ENCODE data around the gene NR2C2AP. TPM values are rescaled to one million over a fixed set of nuclear protein-coding genes. Genes with fewer than 3 reads are reported as not detected.

Gene NR2C2AP
- total and polyA plus RNA-seq, 2 of the 13 experiments (the other 11 are each of a cell fraction or from before 2014, with no cell fraction given) = 12.2 to 26.8 TPM

DNA sequence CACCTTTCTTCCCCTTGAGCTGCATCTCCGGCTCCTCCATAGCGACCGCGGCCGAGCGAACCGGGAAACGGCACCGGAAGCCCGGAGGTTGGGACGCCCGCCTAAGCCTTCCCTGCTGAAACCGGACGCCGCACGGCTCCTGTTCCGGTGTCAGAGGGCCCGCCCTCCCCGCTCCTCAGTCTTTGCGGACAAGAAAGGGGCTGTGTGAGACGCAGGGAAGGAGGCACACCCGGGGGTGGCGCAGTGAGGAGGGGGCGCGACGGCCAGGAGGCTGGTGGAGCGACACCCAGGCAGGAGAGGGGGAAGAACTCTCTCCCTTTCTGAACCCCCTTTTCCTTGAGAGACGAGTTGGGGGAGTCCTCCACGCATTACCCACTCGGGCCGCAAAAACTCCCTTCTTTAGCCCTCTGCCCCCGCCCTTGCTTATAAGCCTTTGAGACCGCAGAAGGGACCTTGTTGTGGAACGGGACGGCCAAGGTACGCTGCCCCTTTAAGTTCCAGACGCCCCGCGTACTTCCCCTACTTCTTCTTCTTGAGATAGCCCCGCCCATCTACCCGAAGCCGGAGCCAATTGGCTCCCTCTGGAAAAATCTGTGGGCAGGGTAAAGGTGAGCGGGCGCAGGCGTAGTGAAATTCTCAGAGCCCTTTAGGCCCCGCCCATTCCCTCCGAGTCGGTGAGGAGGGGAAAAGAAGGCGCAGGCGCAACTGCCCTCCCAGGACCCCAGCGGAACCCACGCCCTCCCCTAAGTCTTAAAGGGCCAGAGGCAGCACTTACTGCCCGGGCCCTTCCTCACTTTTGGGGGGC is 10.9 kb downstream of the NR2C2AP start, which contains the start of the genes BORCS8 and RFXANK:
Gene BORCS8 (minus strand): TSS at position 75 of the 805 bp plus-strand sequence. CDS start 35 bp downstream, at position 40.
Gene RFXANK (plus strand): TSS at position 181 of the 805 bp plus-strand sequence. CDS start 1,689 bp downstream, outside the sequence.
- peak within 1 kb of the TSS; percentile 89 for H3K4me2 ChIP-seq (ENCODE audit: low read depth, low read length)
- no peaks in the 10 kb centered on the region for H3K9me3 ChIP-seq (ENCODE audit: low read length)
- peak within 1 kb of the TSS; percentile 96 for H3K9ac ChIP-seq (ENCODE audit: insufficient read depth, low read depth, low read length)
- H3K27me3 ChIP-seq (ENCODE audit: control insufficient read depth in 1 of 2, insufficient read depth in 2 of 2, low read length in 2 of 2) = no peaks in the 10 kb centered on the region; a peak in 1 of 5 replicates
- H3K4me3 ChIP-seq (replicated peaks in 1 of 3; ENCODE audit: insufficient read depth in 1 of 3, low read depth in 2 of 3, low read length in 3 of 3) = peak within 1 kb of the TSS; percentile 64 to 98 (median 76)
- intact Hi-C loops (cut with micrococcal nuclease; ENCODE audit: unreplicated experiment) = loop anchor here (2.0 kb wide), 1 partner anchor 129 kb away; the partner anchor contains the start of genes MAU2 and SUGP1
- ATAC-seq = peak; percentile 92
- under 1% methylated on average over 20 of the region's 53 CpGs for WGBS (ENCODE audit: low lambda C conversion rate)
- CTCF ChIA-PET (ENCODE audit: low intra/inter-chr PET ratio, low total read pairs) = no interaction called here
- DNase-seq (ENCODE audit: low spot score) = peak; percentile 98
- peaks cover 0 to 6% of the 10 kb centered on the region in 2 experiments; a peak in 4 of 5 replicates for H3K36me3 ChIP-seq (replicated peaks in 1 of 2; ENCODE audit: control insufficient read depth in 1 of 2, insufficient read depth in 2 of 2, low read length in 2 of 2)
- peak within 1 kb of the TSS; percentile 89 for H2AFZ ChIP-seq (ENCODE audit: low read length)
- H3K79me2 ChIP-seq (ENCODE audit: insufficient read depth, low read length) = peaks cover 17% of the 10 kb centered on the region
- H3K27ac ChIP-seq (ENCODE audit: extremely low read length, insufficient read depth, low read length) = peak within 1 kb of the TSS; percentile 91
- peaks cover 28% of the 10 kb centered on the region for H3K4me1 ChIP-seq (ENCODE audit: insufficient read depth, low read length)
- peak; percentile 87 for FAIRE-seq
- BruUV-seq (replicated peaks) = no TSS peak
- POLR2A ChIA-PET = interaction anchor here (0.7 to 2.7 kb wide), 8 partner anchors 10 to 129 kb away, joined by 3 to 43 read pairs (median 4); partner anchors contain the start of genes MEF2B, NR2C2AP and SLC25A42
- in situ Hi-C loops (cut with HindIII; ENCODE audit: extremely low pct_ligation_motif_present, low pct_unique_long_range_greater_than_20kb) = no loop called here
- no peaks in the 10 kb centered on the region for H4K20me1 ChIP-seq (ENCODE audit: insufficient read depth, low read length)
- TF ChIP-seq ZNF550 (CRISPR knock-in tag; IDR thresholded peaks at IDR 0.05; ENCODE audit: borderline replicate concordance) (no peak), ZNF687 (CRISPR knock-in tag; IDR thresholded peaks at IDR 0.05) (peak; percentile 85), SRSF1 (optimal IDR thresholded peaks at IDR 0.05; ENCODE audit: low read depth, low read length) (peak; percentile 88), ZNF549 (CRISPR knock-in tag; IDR thresholded peaks at IDR 0.05) (no peak), ZNF780A (CRISPR knock-in tag; IDR thresholded peaks at IDR 0.05) (no peak), NFE2 (CRISPR knock-in tag; IDR thresholded peaks at IDR 0.05) (no peak), LCORL (IDR thresholded peaks at IDR 0.05) (no peak), LCORL (CRISPR knock-in tag; IDR thresholded peaks at IDR 0.05) (peak; percentile 64), ZNF558 (CRISPR knock-in tag; IDR thresholded peaks at IDR 0.05; ENCODE audit: borderline replicate concordance) (no peak), TBL1XR1 (IDR thresholded peaks at IDR 0.05; ENCODE audit: borderline replicate concordance, low read length, partially characterized antibody) (no peak), TEAD3 (CRISPR knock-in tag; optimal IDR thresholded peaks at IDR 0.05; ENCODE audit: borderline replicate concordance) (peak; percentile 37), ZNF781 (CRISPR knock-in tag; IDR thresholded peaks at IDR 0.05; ENCODE audit: borderline replicate concordance, not compliant biosample characterization) (no peak), GLI4 (CRISPR knock-in tag; IDR thresholded peaks at IDR 0.05; ENCODE audit: borderline replicate concordance) (peak; percentile 67; the same call in 1 of the 2 replicates), ZNF282 (IDR thresholded peaks at IDR 0.05; ENCODE audit: partially characterized antibody) (no peak)
- TF ChIP-seq, protein P1, sequence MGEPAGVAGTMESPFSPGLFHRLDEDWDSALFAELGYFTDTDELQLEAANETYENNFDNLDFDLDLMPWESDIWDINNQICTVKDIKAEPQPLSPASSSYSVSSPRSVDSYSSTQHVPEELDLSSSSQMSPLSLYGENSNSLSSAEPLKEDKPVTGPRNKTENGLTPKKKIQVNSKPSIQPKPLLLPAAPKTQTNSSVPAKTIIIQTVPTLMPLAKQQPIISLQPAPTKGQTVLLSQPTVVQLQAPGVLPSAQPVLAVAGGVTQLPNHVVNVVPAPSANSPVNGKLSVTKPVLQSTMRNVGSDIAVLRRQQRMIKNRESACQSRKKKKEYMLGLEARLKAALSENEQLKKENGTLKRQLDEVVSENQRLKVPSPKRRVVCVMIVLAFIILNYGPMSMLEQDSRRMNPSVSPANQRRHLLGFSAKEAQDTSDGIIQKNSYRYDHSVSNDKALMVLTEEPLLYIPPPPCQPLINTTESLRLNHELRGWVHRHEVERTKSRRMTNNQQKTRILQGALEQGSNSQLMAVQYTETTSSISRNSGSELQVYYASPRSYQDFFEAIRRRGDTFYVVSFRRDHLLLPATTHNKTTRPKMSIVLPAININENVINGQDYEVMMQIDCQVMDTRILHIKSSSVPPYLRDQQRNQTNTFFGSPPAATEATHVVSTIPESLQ (CRISPR knock-in tag; conservative IDR thresholded peaks at IDR 0.05) = 0 out of 2 replicates have a peak, but pooled peaks have one; percentile 36
- TF ChIP-seq, protein P2, sequence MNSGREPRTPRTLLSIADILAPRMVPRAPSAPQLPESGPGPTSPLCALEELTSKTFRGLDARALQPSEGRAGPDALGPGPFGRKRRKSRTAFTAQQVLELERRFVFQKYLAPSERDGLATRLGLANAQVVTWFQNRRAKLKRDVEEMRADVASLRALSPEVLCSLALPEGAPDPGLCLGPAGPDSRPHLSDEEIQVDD (CRISPR knock-in tag; IDR thresholded peaks at IDR 0.05; ENCODE audit: borderline replicate concordance) = no peak

Measured in HepG2 (cell line).